Neural cell (in vitro differentiated cells): ENCODE results near the gene LKAAEAR1. TPM values are rescaled to one million over a fixed set of nuclear protein-coding genes. Genes with fewer than 3 reads are reported as not detected.

Experiments
- polyA plus RNA-seq: library from polyadenylated mRNA; depleted of rRNA; stranded (reverse); fragments of >200 nt; gene quantifications from 2 replicates; pipeline ENCODE4 v1.2.3, GENCODE V29; 2014
- small RNA-seq, 3 experiments: library from RNA; depleted of rRNA; stranded (forward); fragments of <200 nt; gene quantifications; one replicate each; pipeline ENCODE3, GENCODE V24; 2012

The LKAAEAR1 gene
- polyA plus RNA-seq, 1 donor from 2014 or later = 9.3 TPM

Small RNA genes within 50 kb of the gene (small RNA-seq; reads per million reads assigned to genes)
- gene AL355803.1 (0 reads per million in 3 experiments), gene MIR6813 (0 to 9.1 (median 0.53) reads per million in 3 experiments)

Other genes with a start within 250 kb of the LKAAEAR1 start
- gene ABHD16B, start 222.9 kb downstream of the LKAAEAR1 start, polyA plus RNA-seq = not detected in 2 replicates
- gene TPD52L2, start 219.1 kb downstream of the LKAAEAR1 start, polyA plus RNA-seq = 142 TPM in 2 replicates
- gene DNAJC5, start 189.3 kb downstream of the LKAAEAR1 start, polyA plus RNA-seq = 82.8 and 96.7 TPM in 2 replicates
- 58.9 and 66.8 TPM in 2 replicates for gene UCKL1, start 128.0 kb downstream of the LKAAEAR1 start, polyA plus RNA-seq
- gene ZNF512B, start 114.5 kb downstream of the LKAAEAR1 start, polyA plus RNA-seq = 21.6 and 25.7 TPM in 2 replicates
- gene SAMD10, start 104.8 kb downstream of the LKAAEAR1 start, polyA plus RNA-seq = 23.3 and 28.7 TPM in 2 replicates
- gene PRPF6, start 103.3 kb downstream of the LKAAEAR1 start, polyA plus RNA-seq = 91.9 and 94.4 TPM in 2 replicates
- gene C20orf204, start 48.2 kb downstream of the LKAAEAR1 start, polyA plus RNA-seq = 6.0 and 6.4 TPM in 2 replicates
- 0.12 TPM in 1 of 2 replicates, not detected in the other for gene SOX18, start 34.8 kb downstream of the LKAAEAR1 start, polyA plus RNA-seq
- 87.7 and 103 TPM in 2 replicates for gene TCEA2, start 21.2 kb downstream of the LKAAEAR1 start, polyA plus RNA-seq
- gene RGS19, start 4.9 kb downstream of the LKAAEAR1 start, polyA plus RNA-seq = 2.6 and 3.4 TPM in 2 replicates
- 18.3 and 18.4 TPM in 2 replicates for gene OPRL1, start 4.3 kb downstream of the LKAAEAR1 start, polyA plus RNA-seq
- gene NPBWR2, start 23.2 kb upstream of the LKAAEAR1 start, polyA plus RNA-seq = not detected in 2 replicates
- 35.8 and 42.4 TPM in 2 replicates for gene MYT1, start 80.1 kb upstream of the LKAAEAR1 start, polyA plus RNA-seq
- 267 and 270 TPM in 2 replicates for gene PCMTD2, start 171.3 kb upstream of the LKAAEAR1 start, polyA plus RNA-seq